ENCODE measurements around the gene PIGU.

Gene PIGU

GRCh38 chr20:34706302-34706875 is 29.5 kb upstream of the PIGU start:
- Histone ChIP-seq H3K9me3 (ENCODE audit: control insufficient read depth, low read length) (no peaks in the 10 kb centered on the region), H3K27ac (ENCODE audit: low read depth, low read length, severe bottlenecking) (no peak overlapping the region), H3K36me3 (ENCODE audit: control insufficient read depth, insufficient read depth, low read length) (peaks cover 11% of the 10 kb centered on the region), H3K4me3 (ENCODE audit: extremely low read depth, insufficient read depth, low read length, poor library complexity, severe bottlenecking) (no peak overlapping the region), H3K4me1 (ENCODE audit: control insufficient read depth, insufficient read depth, low read length, poor library complexity, severe bottlenecking) (peaks cover 27% of the 10 kb centered on the region)
- WGBS, 2 experiments (ENCODE audit: insufficient coverage in 2 of 2), result 67% methylated on average over 1 of the region's 1 CpG; no CpG with 5 or more reads in 1 of the 2 experiments

- Histone ChIP-seq H3K27ac (ENCODE audit: low read depth, low read length, severe bottlenecking) (peak overlapping the region; percentile 100), H3K36me3 (ENCODE audit: control insufficient read depth, insufficient read depth, low read length) (peaks cover 3% of the 10 kb centered on the region), H3K4me3 (ENCODE audit: extremely low read depth, insufficient read depth, low read length, poor library complexity, severe bottlenecking) (peak overlapping the region; percentile 69), H3K4me1 (ENCODE audit: control insufficient read depth, insufficient read depth, low read length, poor library complexity, severe bottlenecking) (peaks cover 27% of the 10 kb centered on the region), H3K9me3 (ENCODE audit: control insufficient read depth, low read length) (no peaks in the 10 kb centered on the region)
- 83 to 94% methylated on average over 2 to 3 of the region's 6 CpGs for WGBS, 2 experiments (ENCODE audit: insufficient coverage in 2 of 2)
These were observed 28.8 kb upstream of the PIGU start for GRCh38 chr20:34705397-34706301.

DNA sequence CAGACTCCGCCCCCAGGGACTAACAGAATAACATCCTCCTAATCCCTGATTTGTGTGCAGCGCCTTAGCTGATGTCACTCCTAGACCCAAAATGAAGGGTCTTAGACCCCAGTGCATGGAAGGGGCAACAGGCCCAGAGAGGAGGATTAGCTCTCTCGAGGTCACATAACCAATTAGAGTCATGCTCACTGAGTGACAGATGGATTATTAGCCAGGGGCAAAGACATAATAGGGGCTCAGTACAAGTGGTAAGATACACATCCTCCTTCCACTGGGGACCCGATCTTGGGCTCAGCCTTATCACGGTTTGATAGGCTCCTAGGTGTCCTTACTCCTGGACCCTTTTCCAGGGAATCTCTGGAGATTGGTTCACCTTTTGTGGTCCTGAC is 28.1 kb upstream of the PIGU start:
- Histone ChIP-seq H3K4me3 (ENCODE audit: extremely low read depth, insufficient read depth, low read length, poor library complexity, severe bottlenecking) (peak overlapping the region; percentile 69), H3K27ac (ENCODE audit: low read depth, low read length, severe bottlenecking) (peak overlapping the region; percentile 100), H3K9me3 (ENCODE audit: control insufficient read depth, low read length) (no peaks in the 10 kb centered on the region), H3K36me3 (ENCODE audit: control insufficient read depth, insufficient read depth, low read length) (no peaks in the 10 kb centered on the region), H3K4me1 (ENCODE audit: control insufficient read depth, insufficient read depth, low read length, poor library complexity, severe bottlenecking) (peaks cover 23% of the 10 kb centered on the region)
- 66 to 80% methylated on average over 3 to 4 of the region's 5 CpGs for WGBS, 2 experiments (ENCODE audit: insufficient coverage in 2 of 2)

GRCh38 chr20:34704177-34705007 is 27.5 kb upstream of the PIGU start, which contains the start of gene TP53INP2:
TP53INP2 (plus strand) TSS chr20:34704344; CDS start chr20:34708740, 4,396 bp downstream.
- 0 to 2% methylated on average over 52 to 69 of the region's 82 CpGs for WGBS, 2 experiments (ENCODE audit: insufficient coverage in 2 of 2)
- H3K36me3 ChIP-seq (ENCODE audit: control insufficient read depth, insufficient read depth, low read length), result no peaks in the 10 kb centered on the region
- no peaks in the 10 kb centered on the region for H3K9me3 ChIP-seq (ENCODE audit: control insufficient read depth, low read length)
- H3K27ac ChIP-seq (ENCODE audit: low read depth, low read length, severe bottlenecking), result peak within 1 kb of the TSS; percentile 100
- peaks cover 23% of the 10 kb centered on the region for H3K4me1 ChIP-seq (ENCODE audit: control insufficient read depth, insufficient read depth, low read length, poor library complexity, severe bottlenecking)
- H3K4me3 ChIP-seq (ENCODE audit: extremely low read depth, insufficient read depth, low read length, poor library complexity, severe bottlenecking), result peak within 1 kb of the TSS; percentile 69

- 0 to 7% methylated on average over 10 to 12 of the region's 38 CpGs for WGBS, 2 experiments (ENCODE audit: insufficient coverage in 2 of 2)
- H3K27ac ChIP-seq (ENCODE audit: low read depth, low read length, severe bottlenecking), result peak overlapping the region; percentile 100
- H3K9me3 ChIP-seq (ENCODE audit: control insufficient read depth, low read length), result no peaks in the 10 kb centered on the region
- peaks cover 23% of the 10 kb centered on the region for H3K4me1 ChIP-seq (ENCODE audit: control insufficient read depth, insufficient read depth, low read length, poor library complexity, severe bottlenecking)
- H3K36me3 ChIP-seq (ENCODE audit: control insufficient read depth, insufficient read depth, low read length), result no peaks in the 10 kb centered on the region
- H3K4me3 ChIP-seq (ENCODE audit: extremely low read depth, insufficient read depth, low read length, poor library complexity, severe bottlenecking), result peak overlapping the region; percentile 69
These were observed 26.7 kb upstream of the PIGU start for GRCh38 chr20:34703424-34704176.

GRCh38 chr20:34703061-34703423 is 26.1 kb upstream of the PIGU start:
- Histone ChIP-seq H3K36me3 (ENCODE audit: control insufficient read depth, insufficient read depth, low read length) (no peaks in the 10 kb centered on the region), H3K9me3 (ENCODE audit: control insufficient read depth, low read length) (no peaks in the 10 kb centered on the region), H3K4me1 (ENCODE audit: control insufficient read depth, insufficient read depth, low read length, poor library complexity, severe bottlenecking) (peaks cover 19% of the 10 kb centered on the region), H3K4me3 (ENCODE audit: extremely low read depth, insufficient read depth, low read length, poor library complexity, severe bottlenecking) (peak overlapping the region; percentile 69), H3K27ac (ENCODE audit: low read depth, low read length, severe bottlenecking) (no peak overlapping the region)
- 50 to 67% methylated on average over 1 to 2 of the region's 3 CpGs for WGBS, 2 experiments (ENCODE audit: insufficient coverage in 2 of 2)

DNA sequence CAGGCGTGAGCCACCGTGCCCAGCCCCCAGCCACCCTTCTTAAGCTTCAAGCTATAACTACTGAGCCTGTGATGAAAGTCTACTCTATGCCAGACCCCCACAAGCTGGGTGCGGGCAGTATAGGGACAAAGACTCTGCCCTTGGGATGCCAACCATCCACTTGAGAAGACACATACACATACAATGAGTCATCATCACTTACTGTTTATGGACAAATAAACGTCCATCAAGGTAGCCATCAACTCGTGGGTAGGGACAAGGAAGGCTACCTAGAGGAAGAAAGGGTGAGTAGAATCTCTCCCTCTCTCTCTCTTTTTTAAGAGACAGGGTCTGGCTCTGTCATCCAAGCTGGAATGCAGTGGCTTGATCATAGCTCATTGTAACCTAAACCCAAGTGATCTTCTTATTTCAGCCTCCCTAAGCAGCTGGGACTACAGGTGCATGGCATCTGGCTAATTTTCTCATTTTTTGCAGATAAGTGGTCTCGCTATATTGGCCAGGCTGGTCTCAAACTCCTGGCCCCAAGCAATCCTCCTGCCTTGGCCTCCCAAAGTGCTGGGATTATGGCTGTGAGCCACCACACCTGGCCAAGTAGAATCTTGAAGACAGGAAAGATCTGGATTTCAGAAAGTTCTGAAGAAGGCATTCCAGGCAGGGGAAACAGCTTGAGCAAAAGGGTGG is 24.7 kb upstream of the PIGU start:
- H3K4me1 ChIP-seq (ENCODE audit: control insufficient read depth, insufficient read depth, low read length, poor library complexity, severe bottlenecking), result peaks cover 16% of the 10 kb centered on the region
- 88 to 92% methylated on average over 4 of the region's 6 CpGs for WGBS, 2 experiments (ENCODE audit: insufficient coverage in 2 of 2)
- H3K4me3 ChIP-seq (ENCODE audit: extremely low read depth, insufficient read depth, low read length, poor library complexity, severe bottlenecking), result no peak overlapping the region
- no peaks in the 10 kb centered on the region for H3K9me3 ChIP-seq (ENCODE audit: control insufficient read depth, low read length)
- no peak overlapping the region for H3K27ac ChIP-seq (ENCODE audit: low read depth, low read length, severe bottlenecking)
- no peaks in the 10 kb centered on the region for H3K36me3 ChIP-seq (ENCODE audit: control insufficient read depth, insufficient read depth, low read length)

- H3K4me3 ChIP-seq (ENCODE audit: extremely low read depth, insufficient read depth, low read length, poor library complexity, severe bottlenecking), result no peak overlapping the region
- H3K4me1 ChIP-seq (ENCODE audit: control insufficient read depth, insufficient read depth, low read length, poor library complexity, severe bottlenecking), result no peaks in the 10 kb centered on the region
- 77 to 81% methylated on average over 3 to 4 of the region's 4 CpGs for WGBS, 2 experiments (ENCODE audit: insufficient coverage in 2 of 2)
- no peaks in the 10 kb centered on the region for H3K36me3 ChIP-seq (ENCODE audit: control insufficient read depth, insufficient read depth, low read length)
- H3K27ac ChIP-seq (ENCODE audit: low read depth, low read length, severe bottlenecking), result no peak overlapping the region
- H3K9me3 ChIP-seq (ENCODE audit: control insufficient read depth, low read length), result no peaks in the 10 kb centered on the region
These were observed 16.5 kb upstream of the PIGU start for GRCh38 chr20:34693414-34693813.

DNA sequence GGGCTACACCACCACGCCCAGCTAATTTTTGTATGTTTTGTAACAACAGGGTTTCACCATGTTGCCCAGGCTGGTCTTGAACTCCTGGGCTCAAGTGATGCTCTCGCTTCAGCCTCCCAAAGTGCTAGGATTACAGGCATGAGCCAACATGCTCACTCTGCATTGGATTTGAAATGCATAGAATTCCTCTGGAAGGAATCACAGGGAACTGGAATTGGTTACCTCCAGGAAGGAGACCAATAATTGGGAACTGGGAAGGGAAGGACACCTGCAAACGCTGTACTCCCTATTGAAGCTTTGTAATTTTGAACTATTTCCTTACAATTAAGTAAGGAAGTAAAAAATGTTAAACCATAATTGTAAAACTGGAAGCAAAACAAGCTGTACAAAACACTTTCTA is 14.9 kb upstream of the PIGU start:
- H3K4me1 ChIP-seq (ENCODE audit: control insufficient read depth, insufficient read depth, low read length, poor library complexity, severe bottlenecking), result no peaks in the 10 kb centered on the region
- 82 to 100% methylated on average over 2 of the region's 3 CpGs for WGBS, 2 experiments (ENCODE audit: insufficient coverage in 2 of 2)
- H3K27ac ChIP-seq (ENCODE audit: low read depth, low read length, severe bottlenecking), result no peak overlapping the region
- H3K9me3 ChIP-seq (ENCODE audit: control insufficient read depth, low read length), result no peaks in the 10 kb centered on the region
- no peak overlapping the region for H3K4me3 ChIP-seq (ENCODE audit: extremely low read depth, insufficient read depth, low read length, poor library complexity, severe bottlenecking)
- no peaks in the 10 kb centered on the region for H3K36me3 ChIP-seq (ENCODE audit: control insufficient read depth, insufficient read depth, low read length)
